GM18867 (cell line): Measurements from ENCODE around the gene GPER1.
"Not testable (repeated sequence)": the region's sequence is repeated elsewhere in the genome, so short reads cannot be mapped to it uniquely, and the experiment has no call there.

Experiments used
- ATAC-seq: cut with Tn5 transposase; IDR thresholded peaks from one replicate; pipeline ENCODE4 v1.9.1; 2021; ENCODE audit warnings: mild to moderate bottlenecking, moderate library complexity; ENCODE audit not compliant: unreplicated experiment

The GPER1 gene

GRCh38 chr7:1068013-1068412, 19.9 kb upstream of the GPER1 start:
- no peak for ATAC-seq

GRCh38 chr7:1068619-1069018, 19.3 kb upstream of the GPER1 start:
- ATAC-seq = no peak

GRCh38 chr7:1070544-1071011, 17.3 kb upstream of the GPER1 start:
- ATAC-seq = no peak

GRCh38 chr7:1071731-1072254, 16.1 kb upstream of the GPER1 start:
- no peak for ATAC-seq

- no peak for ATAC-seq
Observed at GRCh38 chr7:1073142-1073977, 14.6 kb upstream of the GPER1 start.

GRCh38 chr7:1074018-1074417, 13.9 kb upstream of the GPER1 start:
- ATAC-seq = not testable (repeated sequence)

GRCh38 chr7:1074593-1075431, 13.1 kb upstream of the GPER1 start:
- ATAC-seq = no peak

GRCh38 chr7:1076184-1077072, 11.5 kb upstream of the GPER1 start:
- ATAC-seq = no peak

GRCh38 chr7:1078519-1078918, 9.4 kb upstream of the GPER1 start:
- no peak for ATAC-seq

GRCh38 chr7:1078985-1079384, 8.9 kb upstream of the GPER1 start:
- no peak for ATAC-seq

GRCh38 chr7:1079546-1079945, 8.4 kb upstream of the GPER1 start:
- ATAC-seq = no peak

- ATAC-seq = no peak
Observed at GRCh38 chr7:1080252-1080920, 7.5 kb upstream of the GPER1 start.

- no peak for ATAC-seq
Observed at GRCh38 chr7:1080921-1081255, 7.0 kb upstream of the GPER1 start.

- ATAC-seq = no peak
Observed at GRCh38 chr7:1081336-1081735, 6.6 kb upstream of the GPER1 start.

GRCh38 chr7:1081931-1082401, 5.9 kb upstream of the GPER1 start:
- no peak for ATAC-seq

GRCh38 chr7:1083729-1084657, 3.9 kb upstream of the GPER1 start:
- no peak for ATAC-seq

- ATAC-seq = no peak
Observed at GRCh38 chr7:1085266-1085665, 2.6 kb upstream of the GPER1 start.

- no peak for ATAC-seq
Observed at GRCh38 chr7:1085910-1086421, 1.9 kb upstream of the GPER1 start.
